HG02798 (cell line): ENCODE results near the gene CLCF1.

ENCODE experiments used
- ATAC-seq: cut with Tn5 transposase; IDR thresholded peaks from one replicate; pipeline ENCODE4 v1.9.1; 2021; ENCODE audit warnings: mild to moderate bottlenecking; ENCODE audit not compliant: unreplicated experiment, poor library complexity

CLCF1 gene

GRCh38 chr11:67372993-67373647, at the start of gene CLCF1:
Gene CLCF1, minus strand, starts transcription at chr11:67373598. Its CDS starts 59 bp downstream, at chr11:67373539.
- no peak for ATAC-seq

- ATAC-seq, result no peak
Observed at GRCh38 chr11:67422891-67423290, 49.5 kb upstream of the CLCF1 start.

GRCh38 chr11:67421430-67422031, 48.1 kb upstream of the CLCF1 start:
- ATAC-seq, result no peak

- peak; percentile 90 for ATAC-seq
Observed at GRCh38 chr11:67420646-67421429, 47.4 kb upstream of the CLCF1 start.

GRCh38 chr11:67420147-67420645, 46.8 kb upstream of the CLCF1 start:
- no peak for ATAC-seq

GRCh38 chr11:67419325-67420049, 46.1 kb upstream of the CLCF1 start:
- no peak for ATAC-seq

GRCh38 chr11:67418476-67419281, 45.3 kb upstream of the CLCF1 start:
- no peak for ATAC-seq

GRCh38 chr11:67417425-67417824, 44.0 kb upstream of the CLCF1 start:
- ATAC-seq, result no peak

- no peak for ATAC-seq
Observed at GRCh38 chr11:67416416-67417335, 43.3 kb upstream of the CLCF1 start.

GRCh38 chr11:67415501-67416304, 42.3 kb upstream of the CLCF1 start, which contains the start of gene CARNS1:
Gene CARNS1, plus strand, starts transcription at chr11:67415678. Its CDS starts 522 bp downstream, at chr11:67416200.
- ATAC-seq, result no peak

GRCh38 chr11:67413266-67413849, 40.0 kb upstream of the CLCF1 start:
- ATAC-seq, result no peak

- ATAC-seq, result no peak
Observed at GRCh38 chr11:67412495-67413179, 39.2 kb upstream of the CLCF1 start.

GRCh38 chr11:67411785-67412152, 38.4 kb upstream of the CLCF1 start:
- ATAC-seq, result no peak

- ATAC-seq, result no peak
Observed at GRCh38 chr11:67410984-67411784, 37.8 kb upstream of the CLCF1 start.

- no peak for ATAC-seq
Observed at GRCh38 chr11:67410369-67410831, 37.0 kb upstream of the CLCF1 start.

GRCh38 chr11:67409781-67410368, 36.5 kb upstream of the CLCF1 start:
- no peak for ATAC-seq
